ENCODE data around the gene SERPINB6.

DNA sequence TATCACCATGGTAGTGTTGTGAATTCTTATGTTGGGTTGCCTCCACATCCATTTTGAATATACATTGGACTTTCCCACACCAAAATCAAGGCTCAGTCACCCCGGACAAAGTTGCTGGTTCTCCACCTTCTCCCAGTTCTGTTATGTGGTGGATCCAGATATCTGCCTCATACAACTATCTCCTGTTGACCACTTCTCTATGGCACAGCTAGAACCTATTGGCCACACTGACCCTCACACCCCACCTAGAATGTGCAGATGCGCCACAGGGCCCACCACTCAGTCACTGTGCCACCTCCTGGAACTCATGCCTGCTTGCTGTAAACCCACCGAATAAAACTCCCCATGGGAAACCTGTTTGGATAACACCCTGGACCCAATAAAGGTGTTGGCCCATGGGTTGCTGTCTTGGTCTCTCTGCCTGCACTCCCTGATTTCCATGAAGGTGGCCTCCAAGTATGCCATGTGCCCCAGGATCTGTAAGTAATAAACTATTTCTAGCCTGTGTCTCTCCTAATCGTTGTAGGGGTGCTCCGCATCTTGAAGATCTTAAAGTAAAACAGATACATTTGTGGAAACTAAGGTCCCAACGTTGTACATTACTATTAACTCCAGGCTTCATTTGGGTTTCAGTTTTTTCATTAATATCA is 21.1 kb upstream of the SERPINB6 start:
- no peak for TF ChIP-seq POLR2A (IDR thresholded peaks at IDR 0.05; ENCODE audit: low read length)
- TF ChIP-seq GATA1 (IDR thresholded peaks at IDR 0.05; ENCODE audit: low read depth, low read length), result no peak

All from erythroblast (primary cell).